HG02981 (cell line): Measurements from ENCODE around the gene EAF1.
"Not testable (repeated sequence)": the region's sequence is repeated elsewhere in the genome, so short reads cannot be mapped to it uniquely, and the experiment has no call there.

Experiments used
- ATAC-seq: cut with Tn5 transposase; IDR thresholded peaks from one replicate; pipeline ENCODE4 v1.9.1; 2021; ENCODE audit warnings: mild to moderate bottlenecking, moderate library complexity; ENCODE audit not compliant: unreplicated experiment

Gene EAF1

GRCh38 chr3:15427182-15427880 is at the start of gene EAF1, which contains the start of gene METTL6:
Gene EAF1, plus strand, starts transcription at chr3:15427598. Its CDS starts 182 bp downstream, at chr3:15427780.
Gene METTL6, minus strand, starts transcription at chr3:15427544. Its CDS starts 1,033 bp downstream, at chr3:15426511.
- peak; percentile 73 for ATAC-seq

- ATAC-seq, result peak; percentile 92
These were observed 49.2 kb upstream of the EAF1 start for GRCh38 chr3:15377961-15378791.

- no peak for ATAC-seq
These were observed 46.2 kb upstream of the EAF1 start for GRCh38 chr3:15380980-15381890.

- no peak for ATAC-seq
These were observed 44.9 kb upstream of the EAF1 start for GRCh38 chr3:15382405-15382923.

GRCh38 chr3:15384510-15385237 is 42.7 kb upstream of the EAF1 start:
- peak; percentile 82 for ATAC-seq

- peak; percentile 5 for ATAC-seq
These were observed 42.1 kb upstream of the EAF1 start for GRCh38 chr3:15385238-15385695.

- no peak for ATAC-seq
These were observed 41.3 kb upstream of the EAF1 start for GRCh38 chr3:15385901-15386653.

- ATAC-seq, result not testable (repeated sequence)
These were observed 40.8 kb upstream of the EAF1 start for GRCh38 chr3:15386654-15386955.

GRCh38 chr3:15387171-15387581 is 40.2 kb upstream of the EAF1 start:
- ATAC-seq, result no peak

GRCh38 chr3:15387735-15388134 is 39.7 kb upstream of the EAF1 start:
- no peak for ATAC-seq

- ATAC-seq, result not testable (repeated sequence)
These were observed 39.1 kb upstream of the EAF1 start for GRCh38 chr3:15388335-15388734.

- no peak for ATAC-seq
These were observed 36.9 kb upstream of the EAF1 start for GRCh38 chr3:15390460-15390859.

- ATAC-seq, result no peak
These were observed 36.4 kb upstream of the EAF1 start for GRCh38 chr3:15391007-15391406.

- not testable (repeated sequence) for ATAC-seq
These were observed 34.1 kb upstream of the EAF1 start for GRCh38 chr3:15393252-15393651.

GRCh38 chr3:15398731-15399133 is 28.7 kb upstream of the EAF1 start:
- not testable (repeated sequence) for ATAC-seq

GRCh38 chr3:15399970-15400369 is 27.4 kb upstream of the EAF1 start:
- ATAC-seq, result no peak

- no peak for ATAC-seq
These were observed 25.5 kb upstream of the EAF1 start for GRCh38 chr3:15401936-15402335.

GRCh38 chr3:15403495-15403894 is 23.9 kb upstream of the EAF1 start:
- no peak for ATAC-seq

GRCh38 chr3:15403965-15404364 is 23.4 kb upstream of the EAF1 start:
- no peak for ATAC-seq
